NCI-H128 (cell line): ENCODE results near the gene RASSF7.

Experiments
- DNase-seq: peaks from one replicate; lab custom pipeline; 2025; ENCODE audit not compliant: unreplicated experiment; lab: John Stamatoyannopoulos, UW

RASSF7 gene

DNA sequence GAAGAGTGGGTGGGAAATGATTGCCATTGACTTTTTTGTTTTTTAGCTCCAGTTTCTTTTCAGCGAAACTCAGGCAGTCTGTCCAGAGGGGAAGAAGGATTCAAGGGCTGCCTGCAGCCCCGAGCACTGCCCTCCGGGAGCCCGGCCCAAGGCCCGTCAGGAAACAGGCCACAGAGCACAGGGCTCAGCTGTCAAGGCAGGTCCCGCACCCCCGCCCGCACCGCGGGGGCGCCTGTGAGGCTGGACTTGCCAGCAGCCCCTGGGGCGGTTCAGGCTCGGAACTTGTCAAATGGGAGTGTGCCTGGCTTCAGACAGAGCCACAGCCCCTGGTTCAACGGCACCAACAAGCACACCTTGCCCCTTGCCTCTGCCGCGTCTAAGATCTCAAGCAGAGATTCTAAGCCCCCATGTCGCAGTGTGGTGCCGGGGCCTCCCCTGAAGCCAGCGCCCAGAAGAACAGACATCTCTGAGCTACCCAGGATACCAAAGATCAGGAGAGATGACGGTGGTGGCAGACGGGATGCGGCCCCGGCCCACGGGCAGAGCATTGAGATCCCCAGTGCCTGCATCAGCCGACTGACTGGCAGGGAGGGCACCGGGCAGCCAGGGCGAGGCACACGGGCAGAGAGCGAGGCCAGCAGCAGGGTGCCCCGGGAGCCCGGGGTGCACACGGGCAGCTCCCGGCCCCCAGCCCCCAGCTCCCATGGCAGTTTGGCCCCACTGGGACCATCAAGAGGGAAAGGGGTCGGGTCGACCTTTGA lies 46.4 kb downstream of the RASSF7 start:
- DNase-seq = no peak

DNA sequence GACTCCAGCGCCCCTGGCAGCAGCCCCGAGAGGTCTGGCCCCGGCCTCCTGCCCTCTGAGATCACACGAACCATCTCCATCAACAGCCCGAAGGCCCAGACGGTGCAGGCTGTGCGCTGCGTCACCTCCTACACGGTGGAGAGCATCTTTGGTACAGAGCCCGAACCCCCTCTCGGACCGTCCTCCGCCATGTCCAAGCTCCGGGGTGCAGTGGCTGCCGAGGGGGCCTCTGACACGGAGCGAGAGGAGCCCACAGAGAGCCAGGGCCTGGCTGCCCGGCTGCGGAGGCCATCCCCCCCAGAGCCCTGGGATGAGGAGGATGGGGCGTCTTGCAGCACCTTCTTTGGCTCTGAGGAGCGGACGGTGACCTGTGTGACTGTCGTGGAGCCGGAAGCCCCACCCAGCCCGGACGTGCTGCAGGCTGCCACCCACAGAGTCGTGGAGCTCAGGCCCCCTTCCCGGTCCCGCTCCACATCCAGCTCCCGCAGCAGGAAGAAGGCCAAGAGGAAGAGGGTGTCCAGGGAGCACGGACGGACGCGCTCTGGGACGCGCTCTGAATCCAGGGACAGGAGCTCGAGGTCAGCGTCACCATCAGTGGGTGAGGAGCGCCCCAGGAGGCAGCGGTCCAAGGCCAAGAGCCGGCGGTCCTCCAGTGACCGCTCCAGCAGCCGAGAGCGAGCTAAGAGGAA lies 47.3 kb downstream of the RASSF7 start:
- DNase-seq = no peak

DNA sequence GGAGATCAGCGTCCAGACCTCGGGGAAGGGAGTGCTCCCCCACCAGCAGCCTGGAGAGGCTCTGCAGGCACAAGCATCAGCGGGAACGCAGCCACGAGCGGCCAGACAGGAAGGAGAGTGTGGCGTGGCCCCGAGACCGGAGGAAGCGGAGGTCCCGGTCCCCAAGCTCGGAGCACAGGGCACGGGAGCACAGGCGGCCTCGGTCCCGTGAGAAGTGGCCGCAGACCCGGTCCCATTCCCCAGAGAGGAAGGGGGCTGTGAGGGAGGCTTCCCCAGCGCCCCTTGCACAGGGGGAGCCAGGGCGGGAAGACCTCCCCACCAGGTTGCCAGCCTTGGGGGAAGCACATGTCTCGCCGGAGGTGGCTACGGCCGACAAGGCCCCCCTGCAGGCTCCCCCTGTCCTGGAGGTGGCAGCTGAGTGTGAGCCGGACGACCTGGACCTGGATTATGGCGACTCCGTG lies 48.1 kb downstream of the RASSF7 start:
- no peak for DNase-seq

DNA sequence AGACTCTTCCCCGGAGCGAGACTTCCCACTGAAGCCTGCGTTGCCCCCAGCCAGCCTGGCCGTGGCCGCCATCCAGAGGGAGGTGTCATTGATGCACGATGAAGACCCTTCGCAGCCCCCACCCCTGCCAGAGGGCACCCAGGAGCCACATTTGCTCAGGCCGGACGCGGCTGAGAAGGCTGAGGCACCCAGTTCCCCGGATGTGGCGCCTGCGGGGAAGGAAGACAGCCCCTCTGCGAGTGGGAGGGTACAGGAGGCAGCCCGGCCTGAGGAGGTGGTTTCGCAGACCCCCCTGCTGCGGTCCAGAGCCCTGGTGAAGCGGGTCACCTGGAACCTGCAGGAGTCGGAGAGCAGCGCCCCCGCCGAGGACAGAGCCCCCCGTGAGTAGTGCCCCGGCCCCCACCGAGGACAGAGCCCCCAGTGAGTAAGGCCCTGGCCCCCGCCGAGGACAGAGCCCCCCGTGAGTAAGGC lies 48.6 kb downstream of the RASSF7 start:
- DNase-seq = no peak

DNA sequence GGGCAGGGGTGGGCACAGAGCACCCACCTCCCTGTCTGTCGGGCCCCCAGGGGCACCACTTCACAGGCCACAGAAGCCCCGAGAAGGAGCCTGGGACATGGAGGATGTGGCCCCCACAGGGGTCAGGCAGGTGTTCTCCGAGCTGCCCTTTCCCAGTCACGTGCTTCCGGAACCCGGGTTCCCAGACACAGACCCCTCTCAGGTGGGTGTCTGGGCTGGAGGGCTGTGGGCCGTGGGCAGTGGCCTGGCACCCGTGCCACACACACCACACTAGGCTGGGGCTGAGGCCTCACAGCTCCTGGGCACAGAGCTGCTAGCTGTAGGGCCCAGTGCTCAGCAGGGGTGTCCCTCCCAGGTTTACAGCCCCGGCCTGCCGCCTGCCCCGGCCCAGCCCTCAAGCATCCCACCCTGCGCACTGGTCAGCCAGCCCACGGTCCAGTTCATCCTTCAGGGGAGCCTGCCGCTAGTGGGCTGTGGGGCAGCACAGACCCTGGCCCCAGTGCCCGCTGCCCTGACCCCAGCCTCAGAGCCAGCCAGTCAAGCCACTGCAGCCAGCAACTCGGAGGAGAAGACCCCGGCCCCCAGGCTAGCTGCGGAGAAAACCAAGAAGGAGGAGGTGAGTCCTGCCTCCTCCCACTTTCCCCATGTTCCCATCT lies 49.5 kb downstream of the RASSF7 start:
- DNase-seq = no peak

DNA sequence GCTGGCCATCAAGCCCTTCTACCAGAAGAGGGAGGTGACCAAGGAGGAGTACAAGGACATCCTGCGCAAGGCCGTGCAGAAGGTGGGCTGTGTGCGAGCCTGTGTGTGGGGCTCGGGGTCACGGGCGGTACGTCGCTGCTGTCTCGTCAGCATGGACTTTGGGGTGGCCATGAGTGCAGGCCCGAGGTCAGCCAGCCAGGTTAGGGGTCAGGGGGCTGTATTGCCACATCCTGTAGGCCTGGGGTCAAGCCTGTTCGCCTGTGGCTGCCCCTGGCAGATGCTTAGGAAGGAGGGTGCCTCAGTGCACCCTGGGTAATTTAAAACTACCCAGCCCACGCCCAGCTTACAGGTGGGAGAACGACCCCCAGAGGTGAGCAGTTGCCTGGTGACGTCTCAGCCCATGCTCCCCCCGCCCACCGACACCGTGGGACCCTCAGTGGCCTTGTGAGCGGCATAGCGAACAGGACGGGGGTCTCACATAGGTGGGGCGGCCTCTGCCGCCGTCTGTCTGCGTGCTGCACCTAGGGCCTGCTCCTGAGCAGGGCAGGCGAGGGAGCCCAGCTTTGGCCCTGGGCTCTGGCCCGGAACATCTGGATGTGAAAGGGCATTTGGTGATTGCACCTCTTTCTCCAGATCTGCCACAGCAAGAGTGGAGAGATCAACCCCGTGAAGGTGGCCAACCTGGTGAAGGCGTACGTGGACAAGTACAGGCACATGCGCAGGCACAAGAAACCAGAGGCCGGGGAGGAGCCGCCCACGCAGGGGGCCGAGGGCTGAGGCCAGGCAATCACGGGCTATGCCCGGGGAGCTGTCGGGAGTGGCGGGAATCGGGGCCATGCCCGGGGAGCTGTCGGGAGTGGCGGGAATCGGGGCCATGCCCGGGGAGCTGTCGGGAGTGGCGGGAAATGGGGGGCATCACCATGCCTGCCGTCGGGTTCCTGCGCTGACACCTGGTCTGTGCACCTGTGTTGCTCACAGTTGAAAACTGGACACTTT lies 50.5 kb downstream of the RASSF7 start:
- DNase-seq = no peak

DNA sequence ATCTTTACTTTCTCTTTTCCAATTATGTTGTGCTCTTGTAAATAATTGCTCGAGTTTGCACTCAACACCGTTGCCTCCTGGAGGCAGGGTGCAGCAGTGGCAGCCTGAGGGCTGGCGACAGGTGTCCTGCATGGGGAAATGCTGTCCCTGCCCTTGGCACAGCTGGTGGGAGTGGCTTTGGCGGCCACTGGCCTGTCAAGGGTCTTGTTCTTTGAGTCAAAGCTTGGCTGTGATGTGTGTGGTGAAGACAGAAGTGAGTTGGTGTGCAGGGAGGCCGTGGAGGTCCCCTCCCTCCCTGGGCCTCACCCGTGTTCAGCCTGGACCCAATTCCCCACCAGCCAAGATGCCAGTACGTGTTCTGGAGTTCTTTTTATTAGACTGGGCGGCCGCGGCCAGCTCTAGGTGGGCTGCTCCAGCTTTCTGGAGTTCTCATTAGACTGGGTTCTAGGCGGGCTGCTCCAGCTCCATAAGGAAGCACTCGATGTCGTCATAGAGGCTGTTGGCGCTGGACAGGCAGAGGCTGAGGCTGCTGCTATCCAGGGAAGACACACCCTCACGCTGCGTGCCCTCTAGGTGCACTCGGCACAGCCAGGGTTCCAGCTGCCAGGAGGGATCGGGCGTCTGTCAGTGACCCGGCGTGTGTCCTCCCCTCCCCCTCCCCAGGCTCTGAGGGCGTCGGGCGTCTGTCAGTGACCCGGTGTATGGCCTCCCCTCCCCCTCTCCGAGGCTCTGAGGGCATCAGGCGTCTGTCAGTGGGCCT lies 51.6 kb downstream of the RASSF7 start:
- no peak for DNase-seq

DNA sequence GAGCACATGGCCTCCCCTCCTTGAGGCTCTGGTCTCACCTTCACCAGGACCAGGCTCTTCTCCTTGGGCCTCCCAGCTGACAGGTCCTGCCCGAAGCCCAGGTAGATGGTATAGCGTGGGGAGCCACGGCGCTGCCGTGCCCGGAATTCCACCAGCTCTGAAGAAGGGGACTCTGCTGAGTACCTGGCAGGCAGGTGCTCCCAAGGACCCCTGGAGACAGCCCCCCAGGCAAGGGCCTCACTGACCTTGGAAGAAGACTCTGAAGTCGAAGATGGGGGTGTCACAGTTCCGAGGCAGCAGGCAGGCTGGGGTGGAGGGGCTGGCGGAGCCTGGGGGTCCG lies 52.2 kb downstream of the RASSF7 start:
- no peak for DNase-seq

DNA sequence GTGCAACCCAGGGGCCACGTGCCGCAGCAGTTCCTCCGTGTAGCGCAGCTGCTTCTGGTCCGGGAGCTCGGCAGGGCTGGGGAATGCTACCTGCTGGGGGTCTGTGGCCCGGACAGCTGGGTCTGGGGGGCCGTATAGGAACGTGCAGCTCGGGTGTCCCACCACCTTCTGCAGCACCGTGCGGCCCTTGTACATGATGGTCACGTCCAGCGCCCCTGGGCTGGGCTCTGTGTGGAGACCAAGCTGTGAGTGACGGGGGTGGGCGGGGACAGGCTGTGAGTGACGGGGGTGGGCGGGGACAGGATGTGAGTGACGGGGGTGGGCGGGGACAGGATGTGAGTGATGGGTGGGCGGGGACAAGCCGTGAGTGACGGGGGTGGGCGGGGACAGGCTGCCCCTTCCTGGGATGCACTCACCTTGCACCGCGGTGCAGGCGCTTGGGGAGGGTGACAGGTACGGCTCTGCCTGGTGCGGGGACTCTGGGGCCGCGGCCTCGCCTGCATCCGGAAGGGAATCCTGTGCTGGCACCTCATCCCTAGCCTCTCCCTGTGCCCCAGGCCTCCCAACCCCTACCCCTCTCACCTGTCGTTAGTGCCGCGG lies 52.7 kb downstream of the RASSF7 start:
- DNase-seq = no peak
